Caco-2 (cell line): ENCODE results near the gene NPW. TPM values are rescaled to one million over a fixed set of nuclear protein-coding genes. Genes with fewer than 3 reads are reported as not detected.

Experiments used
- BruUV-seq: library from RNA; stranded (reverse); fragments of 400-500 nt; replicated peaks from 2 replicates; lab custom pipeline; 2021; lab: Mats Ljungman, UMichigan
- CTCF ChIA-PET: fragments of 300-600 bp; sonication (Branson Sonifier 250); formaldehyde crosslinking; loops from one replicate; lab custom pipeline; 2022; ENCODE audit warnings: antibody characterized with exemption; lab: Charles Lee
- POLR2A ChIA-PET: fragments of 300-600 bp; sonication (Branson Sonifier 250); formaldehyde crosslinking; loops from one replicate; lab custom pipeline; 2022; ENCODE audit warnings: antibody characterized with exemption; lab: Charles Lee
- DNase-seq, 2 experiments: peaks; one replicate each; pipeline versions ENCODE4 v3.0.0 to v3.0.0-alpha.2; 2020 to 2022
- H3K27me3 ChIP-seq: replicated peaks from 2 replicates; pipeline ENCODE4 v1.6.0; 2011; ENCODE audit warnings: low read length; ENCODE audit not compliant: control insufficient read depth, insufficient read depth
- H3K36me3 ChIP-seq: 2 replicates; pipeline ENCODE4 v1.5.1; 2011; ENCODE audit warnings: low read length; ENCODE audit not compliant: control insufficient read depth, insufficient read depth
- H3K4me1 ChIP-seq: fragments of 250-450 bp; sonication (Bioruptor Pico); 2 replicates; pipeline ENCODE4 v1.5.1; 2020; ENCODE audit warnings: mild to moderate bottlenecking
- H3K4me3 ChIP-seq: 2 replicates; pipeline ENCODE4 v1.5.1; 2011; ENCODE audit warnings: low read depth, mild to moderate bottlenecking, control low read depth, low read length
- H3K9me3 ChIP-seq: fragments of 250-450 bp; sonication (Bioruptor Pico); 2 replicates; pipeline ENCODE4 v1.5.1; 2020; ENCODE audit warnings: mild to moderate bottlenecking, moderate library complexity
- H3K27ac Mint-ChIP-seq: one replicate; pipeline ENCODE4 v1.8.0; 2022; ENCODE audit warnings: mixed read lengths; ENCODE audit not compliant: unreplicated experiment
- H3K27me3 Mint-ChIP-seq: one replicate; pipeline ENCODE4 v1.8.0; 2022; ENCODE audit warnings: mixed read lengths; ENCODE audit not compliant: insufficient read depth, unreplicated experiment
- H3K36me3 Mint-ChIP-seq: one replicate; pipeline ENCODE4 v1.8.0; 2022; ENCODE audit warnings: mild to moderate bottlenecking, mixed read lengths; ENCODE audit not compliant: insufficient read depth, unreplicated experiment
- H3K4me1 Mint-ChIP-seq: one replicate; pipeline ENCODE4 v1.8.0; 2022; ENCODE audit warnings: low read depth, mixed read lengths; ENCODE audit not compliant: unreplicated experiment
- H3K4me3 Mint-ChIP-seq: one replicate; pipeline ENCODE4 v1.8.0; 2022; ENCODE audit warnings: mild to moderate bottlenecking, moderate library complexity, mixed read lengths; ENCODE audit not compliant: unreplicated experiment
- H3K9me3 Mint-ChIP-seq: one replicate; pipeline ENCODE4 v1.8.0; 2022; ENCODE audit warnings: mixed read lengths; ENCODE audit not compliant: unreplicated experiment
- CTCF ChIP-seq, 2 experiments: fragments of 200-600 bp in 1 of 2; IDR thresholded peaks; 1 replicate in 1 of 2; 2 replicates in 1 of 2; pipeline versions ENCODE4 v1.5.1 to v1.8.0; 2011 to 2022; ENCODE audit warnings: antibody characterized with exemption in 1 of 2, control low read depth in 1 of 2, inconsistent platforms in 1 of 2, low read depth in 1 of 2, low read length in 1 of 2, mild to moderate bottlenecking in 1 of 2, moderate library complexity in 1 of 2; ENCODE audit not compliant: insufficient read depth in 1 of 2, severe bottlenecking in 1 of 2, unreplicated experiment in 1 of 2
- intact Hi-C: fragments of 100-400 bp; cut with micrococcal nuclease; formaldehyde crosslinking; loops from one replicate; pipeline ENCODE4 v1.10.0; 2022; ENCODE audit not compliant: unreplicated experiment
- total RNA-seq: library from RNA; stranded (reverse); gene quantifications from 2 replicates; pipeline ENCODE4 v1.2.3, GENCODE V29; 2022

The NPW gene
- total RNA-seq, 1 experiment from 2014 or later, result 6.1 TPM

GRCh38 chr16:2040041-2040786, 20.6 kb downstream of the NPW start:
- POLR2A ChIA-PET, result interaction anchor here (0.6 kb wide), 4 partner anchors 13 to 174 kb away, joined by 3 to 6 read pairs (median 4); partner anchors contain the start of genes NHERF2 and PGP
- Histone ChIP-seq H3K4me3 (no peak overlapping the region), H3K27me3 (no peaks in the 10 kb centered on the region), H3K4me1 (peaks cover 17% of the 10 kb centered on the region), H3K9me3 (no peaks in the 10 kb centered on the region), H3K36me3 (no peaks in the 10 kb centered on the region)
- H3K4me3 Mint-ChIP-seq, result no peak overlapping the region
- no peak for TF ChIP-seq CTCF (IDR thresholded peaks at IDR 0.05; ENCODE audit: insufficient read depth in 1 of 2, low read depth in 1 of 2, low read length in 1 of 2, severe bottlenecking in 1 of 2, unreplicated experiment in 1 of 2)
- no peaks in the 10 kb centered on the region for H3K9me3 Mint-ChIP-seq
- BruUV-seq, result no TSS peak
- intact Hi-C loops, result no loop called here
- CTCF ChIA-PET, result interaction anchor here (0.5 to 0.6 kb wide), 2 partner anchors 101 to 216 kb away, joined by 3 read pairs; no protein-coding TSS in a partner anchor
- peaks cover 16% of the 10 kb centered on the region for H3K36me3 Mint-ChIP-seq
- H3K4me1 Mint-ChIP-seq, result peaks cover 7% of the 10 kb centered on the region
- H3K27me3 Mint-ChIP-seq, result no peaks in the 10 kb centered on the region
- DNase-seq, result no peak
- H3K27ac Mint-ChIP-seq, result no peak overlapping the region

GRCh38 chr16:2040787-2041522, 21.4 kb downstream of the NPW start:
- Histone ChIP-seq H3K27me3 (no peaks in the 10 kb centered on the region), H3K4me1 (peaks cover 10% of the 10 kb centered on the region), H3K36me3 (no peaks in the 10 kb centered on the region), H3K4me3 (no peak overlapping the region), H3K9me3 (no peaks in the 10 kb centered on the region)
- CTCF ChIA-PET, result interaction anchor here (0.5 kb wide), 1 partner anchor 217 kb away, joined by 3 read pairs; no protein-coding TSS in a partner anchor
- Mint-ChIP-seq H3K9me3 (no peaks in the 10 kb centered on the region), H3K4me1 (peaks cover 7% of the 10 kb centered on the region), H3K36me3 (peaks cover 16% of the 10 kb centered on the region), H3K27ac (no peak overlapping the region), H3K27me3 (no peaks in the 10 kb centered on the region), H3K4me3 (no peak overlapping the region)
- DNase-seq, result no peak
- POLR2A ChIA-PET, result interaction anchor here (0.6 to 0.7 kb wide), 2 partner anchors 50 to 76 kb away, joined by 3 to 4 read pairs; partner anchors contain the start of gene RPS2
- BruUV-seq, result no TSS peak
- TF ChIP-seq CTCF (IDR thresholded peaks at IDR 0.05; ENCODE audit: insufficient read depth in 1 of 2, low read depth in 1 of 2, low read length in 1 of 2, severe bottlenecking in 1 of 2, unreplicated experiment in 1 of 2), result no peak
- intact Hi-C loops, result no loop called here

GRCh38 chr16:2042171-2042985, 22.8 kb downstream of the NPW start:
- Histone ChIP-seq H3K4me1 (peaks cover 4% of the 10 kb centered on the region; the same call in 1 of the 2 replicates), H3K27me3 (no peaks in the 10 kb centered on the region), H3K9me3 (no peaks in the 10 kb centered on the region), H3K36me3 (no peaks in the 10 kb centered on the region), H3K4me3 (no peak overlapping the region)
- intact Hi-C loops, result no loop called here
- no peak overlapping the region for H3K4me3 Mint-ChIP-seq
- H3K27me3 Mint-ChIP-seq, result no peaks in the 10 kb centered on the region
- POLR2A ChIA-PET, result no interaction called here
- H3K4me1 Mint-ChIP-seq, result peaks cover 12% of the 10 kb centered on the region
- DNase-seq, result no peak
- no peak for TF ChIP-seq CTCF (IDR thresholded peaks at IDR 0.05; ENCODE audit: insufficient read depth in 1 of 2, low read depth in 1 of 2, low read length in 1 of 2, severe bottlenecking in 1 of 2, unreplicated experiment in 1 of 2)
- CTCF ChIA-PET, result no interaction called here
- H3K36me3 Mint-ChIP-seq, result peaks cover 16% of the 10 kb centered on the region
- BruUV-seq, result no TSS peak
- no peak overlapping the region for H3K27ac Mint-ChIP-seq
- no peaks in the 10 kb centered on the region for H3K9me3 Mint-ChIP-seq
